Endothelial cell of umbilical vein (primary cell): ENCODE data around the gene POLR1D.

ENCODE experiments used
- CTCF ChIP-seq, 2 donors: IDR thresholded peaks; 1 replicate in 1 of 2; 2 replicates in 1 of 2; pipeline ENCODE4 v1.5.1; 2011; ENCODE audit warnings: low read length in 2 of 2, mild to moderate bottlenecking in 2 of 2, moderate library complexity in 2 of 2, control low read depth in 1 of 2, inconsistent platforms in 1 of 2, low read depth in 1 of 2; ENCODE audit not compliant: insufficient read depth in 1 of 2; ENCODE audit errors: extremely low read depth in 1 of 2
- EZH2 ChIP-seq: IDR thresholded peaks from 2 replicates; pipeline ENCODE4 v1.6.1; 2012; ENCODE audit warnings: borderline replicate concordance, low read depth, mild to moderate bottlenecking, moderate library complexity, low read length, inconsistent platforms; ENCODE audit not compliant: severe bottlenecking
- JUN ChIP-seq: IDR thresholded peaks from 2 replicates; pipeline ENCODE4 v1.6.1; 2011; ENCODE audit warnings: borderline replicate concordance, low read depth; ENCODE audit not compliant: insufficient read length, insufficient read depth
- POLR2A ChIP-seq: IDR thresholded peaks from 2 replicates; pipeline ENCODE4 v1.6.1; 2012; ENCODE audit warnings: low read depth, mild to moderate bottlenecking, control low read depth, low read length
- POLR2AphosphoS5 ChIP-seq: IDR thresholded peaks from 2 replicates; pipeline ENCODE4 v1.6.1; 2012; ENCODE audit warnings: low read depth, mild to moderate bottlenecking, control low read depth, low read length, moderate library complexity; ENCODE audit not compliant: insufficient read depth

GRCh38 chr13:27587095-27587746 lies 34.5 kb upstream of the POLR1D start:
- TF ChIP-seq CTCF (IDR thresholded peaks at IDR 0.05; ENCODE audit: extremely low read depth in 1 of 2, insufficient read depth in 1 of 2, low read depth in 1 of 2, low read length in 2 of 2): no peak
- TF ChIP-seq POLR2A: no peak
- no peak for TF ChIP-seq EZH2
- TF ChIP-seq POLR2AphosphoS5: no peak
- no peak for TF ChIP-seq JUN
